DND-41 (cell line): ENCODE results near the gene TMED10.

Experiments used
- CTCF ChIP-seq: IDR thresholded peaks from 2 replicates; pipeline ENCODE4 v1.5.1; 2012; ENCODE audit warnings: borderline replicate concordance, low read length, moderate library complexity, mild to moderate bottlenecking; ENCODE audit not compliant: poor library complexity, severe bottlenecking; ENCODE audit errors: extremely low read depth
- EZH2 ChIP-seq: IDR thresholded peaks from 3 replicates; pipeline ENCODE4 v1.6.1; 2012; ENCODE audit warnings: borderline replicate concordance, low read depth, mild to moderate bottlenecking, moderate library complexity, low read length, inconsistent platforms; ENCODE audit not compliant: severe bottlenecking

DNA sequence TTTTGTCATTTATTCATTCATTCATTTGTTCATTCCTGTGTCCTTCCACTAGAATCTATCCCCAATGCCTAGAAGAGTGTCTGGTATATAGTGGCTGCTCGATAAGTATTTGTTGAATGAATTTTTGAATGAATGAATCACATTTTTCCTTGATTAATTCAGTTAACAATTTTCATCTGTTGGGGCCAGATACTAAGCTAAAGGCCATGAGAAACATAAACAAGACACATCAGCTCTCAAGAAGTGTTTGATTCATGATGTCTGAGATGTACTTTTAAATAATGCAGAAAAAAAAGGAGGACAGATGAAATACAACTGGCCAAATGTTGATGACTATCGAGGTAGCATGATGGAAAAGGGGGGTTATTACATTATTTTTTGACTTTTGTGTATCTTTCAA is 48.1 kb upstream of the TMED10 start:
- no peak for TF ChIP-seq CTCF
- no peak for TF ChIP-seq EZH2
